Activated CD4-positive, alpha-beta T cell treated with anti-CD3 and anti-CD28 coated beads, Interleukin-2, amount 50 U/mL, for 48 hours (primary cell): ENCODE measurements around the gene GNPTG.
A peak's percentile ranks its signal among the peaks of the same experiment; 100 is the strongest.

Experiments used
- DNase-seq, 2 experiments: peaks; one replicate each; pipeline ENCODE4 v3.0.0-alpha.2; 2020

Gene GNPTG

GRCh38 chr16:1398826-1399581, 47.3 kb downstream of the GNPTG start:
- DNase-seq = no peak

GRCh38 chr16:1401061-1401757, 49.5 kb downstream of the GNPTG start:
- no peak for DNase-seq

- no peak for DNase-seq
Measured at GRCh38 chr16:1401758-1402154, 50.0 kb downstream of the GNPTG start.

- DNase-seq = no peak
Measured at GRCh38 chr16:1403036-1403435, 51.3 kb downstream of the GNPTG start.

GRCh38 chr16:1403733-1404132, 52.0 kb downstream of the GNPTG start:
- DNase-seq = no peak

- DNase-seq = no peak
Measured at GRCh38 chr16:1407753-1408152, 56.0 kb downstream of the GNPTG start.

GRCh38 chr16:1408171-1408837, 56.6 kb downstream of the GNPTG start:
- DNase-seq = peak; percentile 96 to 97

- DNase-seq = no peak
Measured at GRCh38 chr16:1412847-1413246, 61.1 kb downstream of the GNPTG start.
